PC-3 (cell line): ENCODE measurements around the gene C1QTNF4.

Experiments
- CTCF ChIP-seq: fragments of 300-600 bp; sonication (generic); conservative IDR thresholded peaks from 2 replicates; pipeline ENCODE4 v1.5.1; 2017; ENCODE audit warnings: antibody characterized with exemption, low read depth, mild to moderate bottlenecking, low read length
- EZH2 ChIP-seq: fragments of 300-600 bp; sonication (generic); IDR thresholded peaks from one replicate; pipeline ENCODE4 v1.6.1; 2017; ENCODE audit warnings: antibody characterized with exemption, mild to moderate bottlenecking, low read length; ENCODE audit not compliant: unreplicated experiment

GRCh38 chr11:47603295-47603694 lies 9.1 kb upstream of the C1QTNF4 start:
- TF ChIP-seq CTCF (no peak), EZH2 (no peak)
